Activated naive CD4-positive, alpha-beta T cell treated with anti-CD3 and anti-CD28 coated beads, Interleukin-2, amount 10 ng/mL, durations not matched to agents 7 days and 5 days (primary cell): ENCODE results near the gene GPR62.

ENCODE experiments used
- CTCF ChIA-PET: fragments of 350-600 bp; sonication (Branson Sonifier 250); formaldehyde crosslinking; loops from one replicate; lab custom pipeline; 2021; ENCODE audit warnings: antibody characterized with exemption; lab: Charles Lee
- DNase-seq: peaks from one replicate; pipeline ENCODE4 v3.0.0-alpha.2; 2020
- H3K27ac Mint-ChIP-seq: one replicate; pipeline ENCODE4 v1.8.0; 2021; ENCODE audit warnings: mild to moderate bottlenecking, moderate library complexity, mixed read lengths
- H3K27me3 Mint-ChIP-seq: one replicate; pipeline ENCODE4 v1.8.0; 2021; ENCODE audit warnings: mild to moderate bottlenecking, mixed read lengths
- H3K36me3 Mint-ChIP-seq: one replicate; pipeline ENCODE4 v1.8.0; 2021; ENCODE audit warnings: mixed read lengths
- H3K4me1 Mint-ChIP-seq: one replicate; pipeline ENCODE4 v1.8.0; 2021; ENCODE audit warnings: mixed read lengths
- H3K4me3 Mint-ChIP-seq: one replicate; pipeline ENCODE4 v1.8.0; 2021; ENCODE audit warnings: mild to moderate bottlenecking, moderate library complexity, mixed read lengths
- H3K9me3 Mint-ChIP-seq: one replicate; pipeline ENCODE4 v1.8.0; 2021; ENCODE audit warnings: mixed read lengths

Gene GPR62

DNA sequence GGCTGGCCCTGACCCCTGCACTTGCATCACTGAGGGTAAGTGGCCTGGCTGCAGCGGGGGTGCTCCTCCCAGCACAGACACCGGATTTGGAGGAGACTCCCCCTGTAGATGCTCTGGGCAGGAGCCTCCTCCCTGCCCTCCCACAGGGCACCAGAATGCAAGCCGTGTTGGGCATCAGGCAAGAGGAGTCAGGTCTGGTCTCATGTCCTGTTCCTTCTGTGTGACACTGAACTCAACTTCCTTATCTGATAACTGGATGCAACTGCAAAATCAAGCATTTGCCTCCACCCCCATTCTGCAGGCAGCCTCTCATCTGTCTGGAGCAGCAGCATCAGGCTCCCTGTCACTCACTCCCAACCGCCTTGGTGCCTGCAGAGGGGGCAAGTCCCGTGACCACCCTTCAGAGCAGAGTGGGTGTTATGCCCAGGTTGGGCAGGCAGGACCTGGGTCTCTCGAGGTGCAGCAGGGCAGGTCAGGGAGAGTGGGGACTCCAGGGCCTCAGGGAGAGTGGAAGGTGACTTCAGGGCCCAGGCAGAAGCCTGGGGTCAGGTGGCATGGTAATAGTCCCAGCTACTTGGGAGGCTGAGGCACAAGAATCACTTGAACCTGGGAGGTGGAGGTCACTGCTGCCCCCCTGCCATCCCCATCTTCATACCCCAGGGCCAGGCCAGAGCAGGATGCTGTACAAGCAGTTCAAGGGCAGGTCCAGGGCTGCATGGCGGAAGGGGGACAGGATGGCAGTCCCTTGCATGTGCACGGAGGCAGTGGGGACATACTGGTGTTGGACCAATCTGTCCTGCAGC, 51.0 kb downstream of the GPR62 start:
- Mint-ChIP-seq H3K27ac (no peak overlapping the region), H3K9me3 (no peaks in the 10 kb centered on the region), H3K4me3 (no peak overlapping the region), H3K27me3 (peaks cover 47% of the 10 kb centered on the region), H3K36me3 (no peaks in the 10 kb centered on the region), H3K4me1 (peaks cover 20% of the 10 kb centered on the region)
- CTCF ChIA-PET, result interaction anchor here (1.0 to 8.7 kb wide), 4 partner anchors 32 to 139 kb away, joined by 4 to 135 read pairs (median 86); partner anchors contain the start of gene ABHD14B
- DNase-seq, result no peak

GRCh38 chr3:52006820-52007133, 51.6 kb downstream of the GPR62 start:
- peaks cover 41% of the 10 kb centered on the region for H3K27me3 Mint-ChIP-seq
- H3K9me3 Mint-ChIP-seq, result no peaks in the 10 kb centered on the region
- H3K4me1 Mint-ChIP-seq, result peaks cover 15% of the 10 kb centered on the region

More at GRCh38 chr3:52006820-52007133, 51.6 kb downstream of the GPR62 start:
- Mint-ChIP-seq H3K27ac (no peak overlapping the region), H3K4me3 (no peak overlapping the region), H3K36me3 (no peaks in the 10 kb centered on the region)
- no peak for DNase-seq
- CTCF ChIA-PET, result interaction anchor here (8.7 kb wide), 1 partner anchor 114 kb away, joined by 135 read pairs; no protein-coding TSS in a partner anchor
